ENCODE results near the gene MDFIC2. TPM values are rescaled to one million over a fixed set of nuclear protein-coding genes. Genes with fewer than 3 reads are reported as not detected.

Gene MDFIC2
- total and polyA plus RNA-seq, 8 donors = not detected

DNA sequence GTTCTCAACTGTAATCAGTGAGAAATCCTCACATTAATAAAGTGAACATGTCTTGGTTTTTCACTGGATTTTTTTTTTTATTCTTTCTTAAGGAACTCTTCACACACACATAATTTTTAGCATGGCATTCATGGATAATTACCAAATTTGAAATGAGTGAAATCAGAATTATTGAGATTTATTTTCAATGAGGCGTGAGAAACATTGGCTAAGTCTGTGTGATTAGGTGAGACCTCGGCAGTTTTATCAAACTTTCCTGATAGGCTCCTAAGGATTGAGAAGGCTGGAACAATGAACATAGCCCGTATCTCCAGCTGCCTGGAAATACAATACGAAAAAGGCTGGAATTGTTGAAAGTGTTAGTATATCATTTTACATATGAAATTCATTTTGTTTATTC lies 35.5 kb downstream of the MDFIC2 start:
- Histone ChIP-seq H3K4me1 (peaks cover 0 to 5% (median 0%) of the 10 kb centered on the region in 4 donors), H3K36me3 (no peaks in the 10 kb centered on the region), H3K27me3 (no peaks in the 10 kb centered on the region), H3K27ac (no peak overlapping the region), H3K4me3 (no peak overlapping the region), H3K9me3 (no peaks in the 10 kb centered on the region)
- DNase-seq = no peak
- WGBS, 5 donors = 25 to 40% (median 33%) methylated on average over 4 of the region's 4 CpGs
- TF ChIP-seq, protein P1, sequence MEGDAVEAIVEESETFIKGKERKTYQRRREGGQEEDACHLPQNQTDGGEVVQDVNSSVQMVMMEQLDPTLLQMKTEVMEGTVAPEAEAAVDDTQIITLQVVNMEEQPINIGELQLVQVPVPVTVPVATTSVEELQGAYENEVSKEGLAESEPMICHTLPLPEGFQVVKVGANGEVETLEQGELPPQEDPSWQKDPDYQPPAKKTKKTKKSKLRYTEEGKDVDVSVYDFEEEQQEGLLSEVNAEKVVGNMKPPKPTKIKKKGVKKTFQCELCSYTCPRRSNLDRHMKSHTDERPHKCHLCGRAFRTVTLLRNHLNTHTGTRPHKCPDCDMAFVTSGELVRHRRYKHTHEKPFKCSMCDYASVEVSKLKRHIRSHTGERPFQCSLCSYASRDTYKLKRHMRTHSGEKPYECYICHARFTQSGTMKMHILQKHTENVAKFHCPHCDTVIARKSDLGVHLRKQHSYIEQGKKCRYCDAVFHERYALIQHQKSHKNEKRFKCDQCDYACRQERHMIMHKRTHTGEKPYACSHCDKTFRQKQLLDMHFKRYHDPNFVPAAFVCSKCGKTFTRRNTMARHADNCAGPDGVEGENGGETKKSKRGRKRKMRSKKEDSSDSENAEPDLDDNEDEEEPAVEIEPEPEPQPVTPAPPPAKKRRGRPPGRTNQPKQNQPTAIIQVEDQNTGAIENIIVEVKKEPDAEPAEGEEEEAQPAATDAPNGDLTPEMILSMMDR (IDR thresholded peaks at IDR 0.05) = no peak
- TF ChIP-seq EP300 (IDR thresholded peaks at IDR 0.05) (no peak), POLR2AphosphoS5 (IDR thresholded peaks at IDR 0.05) (no peak), POLR2A (IDR thresholded peaks at IDR 0.05) (no peak)
- intact Hi-C loops (cut with DNase I; ENCODE audit: low total_unique reads) = no loop called here

DNA sequence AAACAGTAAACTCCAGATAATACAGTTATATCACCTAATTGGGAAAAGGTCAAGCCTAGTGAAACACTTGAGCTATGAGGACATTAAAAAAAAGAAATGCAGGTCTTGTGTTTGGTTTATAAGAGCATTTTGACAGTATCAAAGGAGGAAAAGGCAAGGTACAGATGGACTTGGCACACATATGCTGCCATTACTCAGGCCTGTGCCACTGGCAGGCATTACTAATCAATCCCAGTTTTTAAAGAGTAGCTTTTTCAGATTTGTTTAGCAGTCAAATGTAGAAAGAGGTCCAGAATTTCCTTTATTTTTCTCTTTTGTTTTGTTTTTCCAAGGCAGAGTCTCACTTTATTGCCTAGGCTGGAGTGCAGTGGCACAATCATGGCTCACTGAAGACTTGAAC lies 38.9 kb downstream of the MDFIC2 start:
- no peak overlapping the region for H3K27ac ChIP-seq

DNA sequence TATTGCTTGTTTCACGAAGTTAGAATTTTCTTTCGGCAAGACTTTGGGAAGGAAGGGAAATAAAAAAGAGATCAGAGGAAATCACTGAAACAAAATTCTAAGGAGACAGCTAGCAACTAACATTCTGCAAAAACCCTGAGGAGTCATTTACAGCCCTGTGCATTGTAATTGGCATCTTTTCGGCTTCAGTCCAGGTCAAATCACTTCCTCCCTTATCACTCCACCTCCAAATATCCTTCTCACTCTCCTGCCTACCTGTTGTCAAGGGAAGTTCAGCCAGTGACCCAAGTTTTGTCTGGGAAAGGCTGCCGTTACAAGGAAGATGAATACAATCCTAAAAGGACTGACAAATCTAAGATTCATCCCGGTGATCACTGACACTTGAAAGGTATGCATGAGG lies 39.6 kb downstream of the MDFIC2 start:
- whole genome bisulfite sequencing, 5 donors = 47 to 83% (median 72%) methylated on average over 5 of the region's 5 CpGs
- no peak for DNase-seq
- Histone ChIP-seq H3K27ac (no peak overlapping the region), H3K4me1 (peaks cover 0 to 5% (median 0%) of the 10 kb centered on the region in 4 donors), H3K36me3 (no peaks in the 10 kb centered on the region), H3K9me3 (no peaks in the 10 kb centered on the region), H3K4me3 (no peak overlapping the region), H3K27me3 (no peaks in the 10 kb centered on the region)
- intact Hi-C loops (cut with DNase I; ENCODE audit: low total_unique reads) = no loop called here
- TF ChIP-seq POLR2A (IDR thresholded peaks at IDR 0.05) (no peak), POLR2AphosphoS5 (IDR thresholded peaks at IDR 0.05) (no peak), EP300 (IDR thresholded peaks at IDR 0.05) (no peak)
- TF ChIP-seq, protein P1 (IDR thresholded peaks at IDR 0.05) = no peak

More for the DNA sequence above, 38.9 kb downstream of the MDFIC2 start:
- intact Hi-C loops (cut with DNase I; ENCODE audit: low total_unique reads) = no loop called here
- H3K27me3 ChIP-seq = no peaks in the 10 kb centered on the region
- no peak for DNase-seq
- no peak overlapping the region for H3K4me3 ChIP-seq
- H3K4me1 ChIP-seq = peaks cover 0 to 5% (median 0%) of the 10 kb centered on the region in 4 donors
- H3K36me3 ChIP-seq = no peaks in the 10 kb centered on the region
- H3K9me3 ChIP-seq = no peaks in the 10 kb centered on the region
- no peak for TF ChIP-seq EP300 (IDR thresholded peaks at IDR 0.05)

DNA sequence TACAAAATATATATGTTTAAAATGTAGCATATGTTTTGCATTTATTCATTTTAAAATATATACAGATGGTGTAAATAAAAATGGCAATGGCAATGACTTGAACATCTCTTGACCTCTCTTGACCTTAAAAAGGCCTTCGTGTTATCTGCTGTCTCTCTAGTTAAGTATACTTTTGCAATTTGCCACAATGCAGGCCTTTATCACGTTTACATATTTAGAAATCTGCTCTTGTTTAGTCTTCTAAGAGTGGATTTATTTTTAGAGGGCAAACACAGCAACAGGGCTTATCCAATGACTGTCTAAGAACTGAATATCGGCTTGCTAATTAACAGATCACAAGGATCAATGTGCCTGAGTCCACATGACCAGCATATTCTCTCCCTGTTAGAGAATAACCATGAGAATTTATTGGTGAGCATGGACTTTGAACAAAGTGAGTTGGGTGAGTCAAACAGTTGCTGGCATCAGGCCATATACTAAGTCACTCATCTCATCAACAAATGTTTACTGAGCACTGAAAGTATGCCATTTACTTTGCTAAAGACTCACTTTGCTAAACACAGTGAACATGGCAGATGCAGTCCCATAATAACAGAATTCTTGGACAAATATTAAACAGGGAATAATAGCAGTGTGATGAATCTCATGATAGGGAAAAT lies 48.2 kb downstream of the MDFIC2 start:
- TF ChIP-seq, protein P1 (IDR thresholded peaks at IDR 0.05) = no peak
- TF ChIP-seq EP300 (IDR thresholded peaks at IDR 0.05) = no peak
- TF ChIP-seq POLR2A (IDR thresholded peaks at IDR 0.05) = no peak
- no peak for TF ChIP-seq POLR2AphosphoS5 (IDR thresholded peaks at IDR 0.05)
- H3K27me3 ChIP-seq = no peaks in the 10 kb centered on the region
- 14 to 35% (median 29%) methylated on average over 3 of the region's 3 CpGs for WGBS, 5 donors
- no peak overlapping the region for H3K4me3 ChIP-seq
- no peaks in the 10 kb centered on the region for H3K4me1 ChIP-seq
- H3K27ac ChIP-seq = no peak overlapping the region
- no peaks in the 10 kb centered on the region for H3K9me3 ChIP-seq
- DNase-seq = peak; percentile 26 to 70
- no peaks in the 10 kb centered on the region for H3K36me3 ChIP-seq
- intact Hi-C loops (cut with DNase I; ENCODE audit: low total_unique reads) = no loop called here

DNA sequence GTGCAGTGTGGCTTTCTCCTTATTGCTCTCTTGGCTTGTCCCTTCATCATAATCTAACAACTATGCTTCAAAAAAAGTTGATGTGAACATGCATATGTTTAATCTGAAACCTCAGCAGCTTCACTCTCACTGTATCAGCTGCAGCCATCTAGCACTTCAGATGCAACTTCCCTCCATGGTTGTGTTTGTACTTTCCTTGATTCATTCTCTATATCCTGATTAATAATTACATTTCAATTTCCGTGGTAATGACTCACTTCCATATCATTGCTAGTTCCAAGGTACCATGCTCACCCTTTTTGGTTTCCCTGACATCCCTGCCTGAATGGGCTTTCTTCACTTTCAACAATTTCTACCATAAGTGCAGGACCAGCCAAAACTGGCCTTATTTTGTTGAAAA lies 51.2 kb downstream of the MDFIC2 start:
- WGBS, 5 donors = 29 to 50% (median 38%) methylated on average over 1 of the region's 1 CpG
- intact Hi-C loops (cut with DNase I; ENCODE audit: low total_unique reads) = no loop called here

More for the DNA sequence above, 51.2 kb downstream of the MDFIC2 start:
- no peak overlapping the region for H3K27ac ChIP-seq
- no peak for DNase-seq
- no peak overlapping the region for H3K4me3 ChIP-seq
- no peaks in the 10 kb centered on the region for H3K36me3 ChIP-seq
- H3K9me3 ChIP-seq = no peaks in the 10 kb centered on the region
- H3K4me1 ChIP-seq = no peaks in the 10 kb centered on the region
- no peak for TF ChIP-seq POLR2A (IDR thresholded peaks at IDR 0.05)
- TF ChIP-seq, protein P1 (IDR thresholded peaks at IDR 0.05) = no peak
- no peak for TF ChIP-seq POLR2AphosphoS5 (IDR thresholded peaks at IDR 0.05)
- TF ChIP-seq EP300 (IDR thresholded peaks at IDR 0.05) = no peak
- H3K27me3 ChIP-seq = no peaks in the 10 kb centered on the region
